ENCODE data around the gene DLG5. TPM values are rescaled to one million over a fixed set of nuclear protein-coding genes. Genes with fewer than 3 reads are reported as not detected.

Gene DLG5
- total RNA-seq, 3 donors from 2014 or later = 43.0 to 192 (median 138) TPM

GRCh38 chr10:77965294-77965693 lies 38.7 kb upstream of the DLG5 start:
- Histone ChIP-seq H3K27ac (no peak overlapping the region), H3K9me3 (no peaks in the 10 kb centered on the region), H3K36me3 (no peaks in the 10 kb centered on the region), H3K27me3 (no peaks in the 10 kb centered on the region), H3K4me1 (no peaks in the 10 kb centered on the region), H3K4me3 (no peak overlapping the region)
- no peak for DNase-seq (ENCODE audit: low spot score in 2 of 2)
- intact Hi-C loops (cut with DNase I; ENCODE audit: low total_unique reads) = no loop called here
- TF ChIP-seq POLR2AphosphoS5 (IDR thresholded peaks at IDR 0.05) (no peak), POLR2A (IDR thresholded peaks at IDR 0.05) (no peak), CTCF (IDR thresholded peaks at IDR 0.05) (no peak)

- no peak overlapping the region for H3K27ac ChIP-seq
- no peaks in the 10 kb centered on the region for H3K27me3 ChIP-seq
- no peaks in the 10 kb centered on the region for H3K4me1 ChIP-seq
- no peak for DNase-seq (ENCODE audit: low spot score in 2 of 2)
- H3K9me3 ChIP-seq = no peaks in the 10 kb centered on the region
- intact Hi-C loops (cut with DNase I; ENCODE audit: low total_unique reads) = no loop called here
- H3K4me3 ChIP-seq = no peak overlapping the region
- TF ChIP-seq CTCF (IDR thresholded peaks at IDR 0.05) (no peak), POLR2AphosphoS5 (IDR thresholded peaks at IDR 0.05) (no peak), POLR2A (IDR thresholded peaks at IDR 0.05) (no peak)
- H3K36me3 ChIP-seq = no peaks in the 10 kb centered on the region
Measured at GRCh38 chr10:77964811-77965210, 38.3 kb upstream of the DLG5 start.

GRCh38 chr10:77963901-77964300 lies 37.3 kb upstream of the DLG5 start:
- Histone ChIP-seq H3K9me3 (no peaks in the 10 kb centered on the region), H3K27me3 (no peaks in the 10 kb centered on the region), H3K27ac (no peak overlapping the region), H3K36me3 (no peaks in the 10 kb centered on the region), H3K4me3 (no peak overlapping the region), H3K4me1 (no peaks in the 10 kb centered on the region)
- intact Hi-C loops (cut with DNase I; ENCODE audit: low total_unique reads) = no loop called here
- TF ChIP-seq POLR2A (IDR thresholded peaks at IDR 0.05) (no peak), POLR2AphosphoS5 (IDR thresholded peaks at IDR 0.05) (no peak), CTCF (IDR thresholded peaks at IDR 0.05) (no peak)
- no peak for DNase-seq (ENCODE audit: low spot score in 2 of 2)

- TF ChIP-seq POLR2AphosphoS5 (IDR thresholded peaks at IDR 0.05) (no peak), CTCF (IDR thresholded peaks at IDR 0.05) (no peak), POLR2A (IDR thresholded peaks at IDR 0.05) (no peak)
- H3K9me3 ChIP-seq = no peaks in the 10 kb centered on the region
- H3K4me3 ChIP-seq = no peak overlapping the region
- no peak overlapping the region for H3K27ac ChIP-seq
- intact Hi-C loops (cut with DNase I; ENCODE audit: low total_unique reads) = no loop called here
- H3K36me3 ChIP-seq = no peaks in the 10 kb centered on the region
- H3K27me3 ChIP-seq = no peaks in the 10 kb centered on the region
- no peak for DNase-seq (ENCODE audit: low spot score in 2 of 2)
- H3K4me1 ChIP-seq = no peaks in the 10 kb centered on the region
Measured at GRCh38 chr10:77962350-77963146, 36.0 kb upstream of the DLG5 start.

- no peaks in the 10 kb centered on the region for H3K9me3 ChIP-seq
- H3K27ac ChIP-seq = no peak overlapping the region
- H3K36me3 ChIP-seq = no peaks in the 10 kb centered on the region
- intact Hi-C loops (cut with DNase I; ENCODE audit: low total_unique reads) = no loop called here
- no peaks in the 10 kb centered on the region for H3K4me1 ChIP-seq
- DNase-seq (ENCODE audit: low spot score in 2 of 2) = no peak
- no peak overlapping the region for H3K4me3 ChIP-seq
- H3K27me3 ChIP-seq = no peaks in the 10 kb centered on the region
- TF ChIP-seq POLR2AphosphoS5 (IDR thresholded peaks at IDR 0.05) = no peak
- TF ChIP-seq POLR2A (IDR thresholded peaks at IDR 0.05) = no peak
- no peak for TF ChIP-seq CTCF (IDR thresholded peaks at IDR 0.05)
Measured at GRCh38 chr10:77961668-77962067, 35.1 kb upstream of the DLG5 start.
